ENCODE data around the gene ZNF778. TPM values are rescaled to one million over a fixed set of nuclear protein-coding genes. Genes with fewer than 3 reads are reported as not detected.

ZNF778 gene
- total RNA-seq (2021), result 16.4 and 17.5 TPM in 2 replicates
- long read RNA-seq, transcript ZNF778-202 (7 exons, 3,608 nt), result major isoform, 8 of 48 reads
- long read RNA-seq, partial matches to known transcripts, result 1 of 48 reads
- long read RNA-seq, other reads (novel, unspliced or antisense), result 38 of 48 reads

GRCh38 chr16:89217388-89218191 lies at the start of gene ZNF778:
Gene ZNF778, plus strand, starts transcription at chr16:89217703. Its CDS starts 3,425 bp downstream, at chr16:89221128.
- TF ChIP-seq CTCF (conservative IDR thresholded peaks at IDR 0.05), result no peak
- Histone ChIP-seq H2BK20ac (ENCODE audit: low read depth, low read length, poor library complexity, severe bottlenecking) (no peak within 1 kb of the TSS), H3K79me1 (ENCODE audit: insufficient read depth, low read depth, low read length, poor library complexity, severe bottlenecking) (no peaks in the 10 kb centered on the region), H3K18ac (ENCODE audit: insufficient read length, low read depth, low read length) (peak within 1 kb of the TSS; percentile 63), H4K20me1 (ENCODE audit: control insufficient read depth, insufficient read depth, insufficient read length) (no peaks in the 10 kb centered on the region), H2AK5ac (ENCODE audit: insufficient read length, low read length) (no peak within 1 kb of the TSS), H3K4me2 (ENCODE audit: insufficient read depth, insufficient read length, low read length) (peak within 1 kb of the TSS; percentile 70), H3K27ac (ENCODE audit: insufficient read length, low read depth, low read length) (no peak within 1 kb of the TSS), H2BK12ac (ENCODE audit: insufficient read length, low read depth, low read length) (no peak within 1 kb of the TSS), H3K56ac (ENCODE audit: insufficient read length, low read depth, low read length) (no peak within 1 kb of the TSS), H3K4ac (ENCODE audit: low read depth, low read length) (no peak within 1 kb of the TSS), H4K5ac (ENCODE audit: insufficient read length, low read depth, low read length) (no peak within 1 kb of the TSS), H2AFZ (ENCODE audit: low read length) (no peak within 1 kb of the TSS), H3K27me3 (ENCODE audit: insufficient read depth, low read length) (no peaks in the 10 kb centered on the region), H3K4me1 (ENCODE audit: insufficient read depth, low read length) (no peaks in the 10 kb centered on the region), H3K9ac (ENCODE audit: extremely low read depth, insufficient read length, low read length) (peak within 1 kb of the TSS; percentile 88), H3K23me2 (ENCODE audit: insufficient read length, low read depth, low read length, poor library complexity, severe bottlenecking) (peaks cover 3% of the 10 kb centered on the region), H3K79me2 (ENCODE audit: insufficient read depth, low read length) (no peaks in the 10 kb centered on the region), H3T11ph (ENCODE audit: low read length) (no peak within 1 kb of the TSS), H2BK15ac (ENCODE audit: low read depth, low read length) (no peak within 1 kb of the TSS), H2BK5ac (ENCODE audit: insufficient read length, low read length) (no peak within 1 kb of the TSS), H3K9me3 (ENCODE audit: control insufficient read depth, low read depth, low read length) (no peaks in the 10 kb centered on the region), H4K91ac (ENCODE audit: insufficient read length, low read depth, low read length) (no peak within 1 kb of the TSS), H2BK120ac (ENCODE audit: low read depth, low read length, poor library complexity, severe bottlenecking) (no peak within 1 kb of the TSS), H4K8ac (replicated peaks; ENCODE audit: insufficient read length, low read depth, low read length) (no peak within 1 kb of the TSS), H3K14ac (ENCODE audit: insufficient read depth, low read length) (peak within 1 kb of the TSS; percentile 82), H3K23ac (ENCODE audit: insufficient read length, low read depth, low read length) (no peak within 1 kb of the TSS)
- Mint-ChIP-seq H3K4me3 (peak within 1 kb of the TSS; percentile 85 to 92), H3K4me1 (peaks cover 7 to 12% of the 10 kb centered on the region in 2 experiments), H3K36me3 (ENCODE audit: insufficient read depth in 1 of 3, low read depth in 3 of 3) (peaks cover 2 to 15% (median 9%) of the 10 kb centered on the region in 3 experiments; a peak in 6 of 7 replicates), H3K27ac (peak within 1 kb of the TSS; percentile 35 to 94 (median 93); a peak in 6 of 7 replicates), H3K9me3 (no peaks in the 10 kb centered on the region), H3K27me3 (ENCODE audit: low read depth) (peaks cover 2% of the 10 kb centered on the region; the same call in 1 of the 2 replicates)
- DNase-seq, result peak; percentile 80
- no CpG with 5 or more reads among the region's 91 CpGs for WGBS (ENCODE audit: extremely low coverage, insufficient read length, low lambda C conversion rate)
